ENCODE results near the gene KMT2E.

The KMT2E gene

DNA sequence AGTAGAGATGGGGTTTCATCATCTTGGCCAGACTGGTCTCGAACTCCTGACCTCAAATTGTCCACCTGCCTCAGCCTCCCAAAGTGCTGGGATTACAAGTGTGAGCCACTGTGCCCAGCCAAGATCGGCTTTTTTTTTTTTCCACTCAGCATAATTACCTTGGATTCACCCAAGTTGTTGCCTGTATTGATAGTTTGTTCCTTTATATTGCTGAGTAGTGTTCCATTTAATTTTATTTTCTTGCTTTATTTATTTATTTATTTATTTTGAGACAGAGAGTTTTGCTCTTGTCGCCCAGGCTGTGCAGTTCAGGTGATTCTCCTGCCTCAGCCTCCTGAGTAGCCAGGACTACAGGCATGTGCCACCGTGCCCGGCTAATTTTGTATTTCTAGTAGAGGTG lies 21.3 kb downstream of the KMT2E start:
- no peak overlapping the region for H3K4me3 ChIP-seq (ENCODE audit: control insufficient read depth, low read depth, low read length)
- TF ChIP-seq, protein P1, sequence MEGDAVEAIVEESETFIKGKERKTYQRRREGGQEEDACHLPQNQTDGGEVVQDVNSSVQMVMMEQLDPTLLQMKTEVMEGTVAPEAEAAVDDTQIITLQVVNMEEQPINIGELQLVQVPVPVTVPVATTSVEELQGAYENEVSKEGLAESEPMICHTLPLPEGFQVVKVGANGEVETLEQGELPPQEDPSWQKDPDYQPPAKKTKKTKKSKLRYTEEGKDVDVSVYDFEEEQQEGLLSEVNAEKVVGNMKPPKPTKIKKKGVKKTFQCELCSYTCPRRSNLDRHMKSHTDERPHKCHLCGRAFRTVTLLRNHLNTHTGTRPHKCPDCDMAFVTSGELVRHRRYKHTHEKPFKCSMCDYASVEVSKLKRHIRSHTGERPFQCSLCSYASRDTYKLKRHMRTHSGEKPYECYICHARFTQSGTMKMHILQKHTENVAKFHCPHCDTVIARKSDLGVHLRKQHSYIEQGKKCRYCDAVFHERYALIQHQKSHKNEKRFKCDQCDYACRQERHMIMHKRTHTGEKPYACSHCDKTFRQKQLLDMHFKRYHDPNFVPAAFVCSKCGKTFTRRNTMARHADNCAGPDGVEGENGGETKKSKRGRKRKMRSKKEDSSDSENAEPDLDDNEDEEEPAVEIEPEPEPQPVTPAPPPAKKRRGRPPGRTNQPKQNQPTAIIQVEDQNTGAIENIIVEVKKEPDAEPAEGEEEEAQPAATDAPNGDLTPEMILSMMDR (conservative IDR thresholded peaks at IDR 0.05; ENCODE audit: control insufficient read depth, insufficient read depth, low read depth, low read length): no peak
- no peak for DNase-seq (ENCODE audit: low read depth)

DNA sequence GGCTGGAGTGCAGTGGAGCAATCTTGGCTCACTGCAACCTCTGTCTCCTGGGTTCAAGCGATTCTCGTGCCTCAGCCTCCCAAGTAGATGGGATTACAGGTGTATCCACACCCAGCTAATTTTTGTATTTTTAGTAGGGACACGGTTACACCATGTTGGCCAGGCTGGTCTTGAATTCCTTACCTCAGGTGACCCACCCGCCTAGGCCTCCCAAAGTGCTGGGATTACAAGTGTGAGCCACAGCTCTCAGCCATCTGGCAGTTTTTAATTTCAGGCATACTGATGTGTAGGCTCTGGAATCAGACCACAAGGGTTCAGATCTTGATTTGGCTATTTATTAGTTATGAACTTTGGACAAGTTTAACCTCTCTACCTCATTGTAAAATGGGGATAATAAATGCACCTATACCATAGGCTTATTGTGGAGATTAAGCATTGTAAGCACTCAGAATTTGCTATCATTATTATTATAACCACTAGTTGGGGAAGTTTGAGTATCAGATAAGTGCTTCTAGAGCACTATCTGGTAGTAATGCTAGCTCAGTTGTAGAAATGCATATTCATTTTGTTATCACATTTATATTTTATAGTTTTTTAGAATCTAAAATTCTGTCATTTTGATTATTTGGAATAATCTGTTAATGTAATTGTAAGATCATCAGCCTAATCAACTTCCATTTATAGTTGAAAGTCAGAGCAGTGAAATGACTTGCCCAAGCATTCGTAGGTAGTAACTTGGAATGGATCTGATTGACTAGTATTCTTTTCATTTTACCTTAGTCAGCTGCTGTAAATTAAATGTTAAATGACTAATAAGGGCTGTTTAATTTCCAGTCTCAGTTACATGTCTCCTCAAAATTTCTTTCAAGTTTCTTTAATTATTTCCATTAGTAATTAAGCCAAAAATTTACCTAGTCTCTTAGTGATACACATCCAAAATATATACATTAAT lies 22.5 kb downstream of the KMT2E start:
- no peak overlapping the region for H3K4me3 ChIP-seq (ENCODE audit: control insufficient read depth, low read depth, low read length)
- TF ChIP-seq, protein P1 (conservative IDR thresholded peaks at IDR 0.05; ENCODE audit: control insufficient read depth, insufficient read depth, low read depth, low read length): no peak
- DNase-seq (ENCODE audit: low read depth): no peak

- no peak overlapping the region for H3K4me3 ChIP-seq (ENCODE audit: control insufficient read depth, low read depth, low read length)
- TF ChIP-seq, protein P1 (conservative IDR thresholded peaks at IDR 0.05; ENCODE audit: control insufficient read depth, insufficient read depth, low read depth, low read length): no peak
- no peak for DNase-seq (ENCODE audit: low read depth)
Observed at GRCh38 chr7:105037319-105037718, 23.3 kb downstream of the KMT2E start.

DNA sequence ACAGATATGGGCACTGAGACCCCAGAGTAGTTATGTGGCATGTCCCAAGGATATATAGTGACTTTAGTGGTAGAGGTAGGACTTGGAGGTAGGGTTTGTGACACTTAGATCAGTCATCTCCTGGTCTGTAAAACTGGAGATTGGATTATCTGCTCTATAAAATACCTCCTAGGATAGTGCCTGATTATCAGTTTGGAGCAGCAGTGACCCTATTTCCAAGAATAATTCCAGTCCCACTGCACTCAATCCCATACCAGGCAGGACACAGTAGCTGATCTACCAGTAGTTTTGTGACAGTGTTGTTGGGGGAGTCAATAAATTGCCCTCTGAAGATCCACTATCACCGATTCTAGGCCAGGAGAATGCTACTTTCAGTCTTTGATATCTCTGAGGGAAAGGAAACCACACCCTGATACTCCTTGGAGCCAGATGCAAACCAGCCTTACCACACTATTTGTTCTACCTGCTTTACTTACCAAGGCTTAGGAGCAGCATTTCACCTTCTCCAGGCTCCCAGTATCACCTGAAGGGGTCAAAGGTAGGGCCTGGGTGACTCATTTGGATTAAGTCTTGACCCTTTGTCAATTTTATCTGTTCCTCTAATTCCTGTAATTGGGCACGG lies 30.6 kb downstream of the KMT2E start:
- no peak overlapping the region for H3K4me3 ChIP-seq (ENCODE audit: control insufficient read depth, low read depth, low read length)
- DNase-seq (ENCODE audit: low read depth): no peak
- TF ChIP-seq, protein P1 (conservative IDR thresholded peaks at IDR 0.05; ENCODE audit: control insufficient read depth, insufficient read depth, low read depth, low read length): no peak

GRCh38 chr7:105046414-105046813 lies 32.4 kb downstream of the KMT2E start:
- peak; percentile 49 for DNase-seq (ENCODE audit: low read depth)
- no peak overlapping the region for H3K4me3 ChIP-seq (ENCODE audit: control insufficient read depth, low read depth, low read length)
- TF ChIP-seq, protein P1 (conservative IDR thresholded peaks at IDR 0.05; ENCODE audit: control insufficient read depth, insufficient read depth, low read depth, low read length): no peak

- H3K4me3 ChIP-seq (ENCODE audit: control insufficient read depth, low read depth, low read length): no peak overlapping the region
- no peak for DNase-seq (ENCODE audit: low read depth)
- TF ChIP-seq, protein P1 (conservative IDR thresholded peaks at IDR 0.05; ENCODE audit: control insufficient read depth, insufficient read depth, low read depth, low read length): no peak
Observed at GRCh38 chr7:105047932-105048331, 33.9 kb downstream of the KMT2E start.

Data from fibroblast of mammary gland (primary cell).